Measurements from ENCODE around the gene ABHD2.
A peak's percentile ranks its signal among the peaks of the same experiment; 100 is the strongest.

The ABHD2 gene

DNA sequence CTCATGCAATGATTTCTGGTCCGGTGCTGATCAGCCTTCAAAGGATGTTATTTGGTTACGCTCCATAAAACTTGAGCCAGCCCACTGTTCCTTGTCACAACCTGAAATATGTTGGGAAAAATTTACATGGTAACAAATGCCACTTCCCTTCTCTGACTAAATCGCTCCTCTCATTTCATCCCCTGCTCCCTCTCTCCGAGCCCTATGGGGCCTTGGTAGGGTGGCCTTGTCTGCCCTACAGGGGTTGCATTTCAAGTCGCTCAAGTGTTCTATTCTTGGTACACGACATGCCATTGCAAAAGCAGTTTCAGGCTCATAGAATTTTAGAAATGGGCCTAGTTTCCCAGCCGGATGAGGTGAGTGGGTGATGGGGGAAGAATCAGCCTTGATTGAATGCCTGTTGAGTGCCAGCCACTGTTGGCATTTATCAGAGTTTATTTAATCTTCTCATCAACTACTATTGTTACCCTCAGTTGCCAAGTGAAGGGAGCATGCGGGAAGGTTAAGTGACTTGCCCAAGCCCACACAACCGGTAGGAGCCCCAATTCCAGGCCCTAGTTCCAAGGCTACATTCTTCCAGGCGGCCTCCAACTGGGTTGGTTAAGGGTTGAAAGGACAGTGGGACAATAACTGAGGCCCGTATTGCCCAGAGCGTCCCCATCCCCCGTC is 961 bp upstream of the ABHD2 start:
- peaks cover 9 to 29% of the 10 kb centered on the region in 2 donors for H3K4me1 ChIP-seq (ENCODE audit: control insufficient read depth in 2 of 2, insufficient read depth in 2 of 2, low read length in 2 of 2)

DNA sequence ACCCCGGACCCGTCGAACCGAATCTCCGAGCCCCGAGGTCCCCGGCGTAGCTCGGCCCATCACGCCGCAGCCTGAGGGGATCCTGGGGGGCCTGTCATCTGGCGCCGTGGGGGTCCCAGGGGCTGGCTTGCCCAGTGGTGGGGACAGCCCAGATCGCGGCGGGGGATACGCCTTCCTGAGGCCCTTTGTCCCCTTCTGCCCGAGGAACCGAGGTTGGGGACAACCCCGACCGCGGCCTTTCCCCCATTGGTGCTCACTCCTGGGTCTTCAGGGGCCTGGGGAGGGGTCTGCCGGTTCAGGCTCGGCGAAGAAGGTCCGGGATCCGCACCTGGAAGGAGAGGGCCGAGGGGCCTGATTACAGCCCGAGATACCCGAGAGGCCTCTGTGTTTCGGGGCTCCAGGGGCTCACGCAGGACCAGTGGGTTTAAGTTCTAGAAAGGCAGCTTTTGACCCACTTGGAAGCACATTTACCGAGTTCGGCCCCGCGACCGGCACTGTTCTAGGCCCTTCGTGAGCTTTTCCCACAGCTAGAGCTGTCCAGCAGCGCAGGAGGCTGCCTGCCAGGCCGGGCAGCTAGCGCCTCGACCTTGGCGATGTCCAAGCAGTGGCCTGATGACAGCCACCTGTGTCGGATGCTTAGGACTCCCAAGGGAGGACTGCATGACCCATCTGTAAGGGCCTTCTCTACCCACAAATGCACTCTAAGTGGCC is 504 bp downstream of the ABHD2 start:
- Histone ChIP-seq H3K4me1 (ENCODE audit: control insufficient read depth in 2 of 2, insufficient read depth in 2 of 2, low read length in 2 of 2) (peaks cover 12 to 31% of the 10 kb centered on the region in 2 donors), H3K4me3 (ENCODE audit: low read length in 2 of 2) (peak overlapping the region; percentile 82 to 91), H3K9ac (ENCODE audit: low read depth in 1 of 2, low read length in 2 of 2) (peak overlapping the region; percentile 84 to 94), H3K27me3 (ENCODE audit: control insufficient read depth in 2 of 2, insufficient read depth in 2 of 2, low read length in 2 of 2) (no peaks in the 10 kb centered on the region), H3K27ac (ENCODE audit: low read depth in 2 of 2, low read length in 2 of 2) (peak overlapping the region; percentile 78 to 84), H3K36me3 (ENCODE audit: control insufficient read depth in 2 of 2, insufficient read depth in 2 of 2, low read length in 2 of 2) (no peaks in the 10 kb centered on the region), H3K9me3 (ENCODE audit: control insufficient read depth in 2 of 2, low read length in 2 of 2) (no peaks in the 10 kb centered on the region)

More for the DNA sequence above, 961 bp upstream of the ABHD2 start:
- Histone ChIP-seq H3K9me3 (ENCODE audit: control insufficient read depth in 2 of 2, low read length in 2 of 2) (no peaks in the 10 kb centered on the region), H3K27me3 (ENCODE audit: control insufficient read depth in 2 of 2, insufficient read depth in 2 of 2, low read length in 2 of 2) (no peaks in the 10 kb centered on the region), H3K27ac (ENCODE audit: low read depth in 2 of 2, low read length in 2 of 2) (peak overlapping the region; percentile 84 to 85), H3K4me3 (ENCODE audit: low read length in 2 of 2) (peak overlapping the region; percentile 74 to 86), H3K36me3 (ENCODE audit: control insufficient read depth in 2 of 2, insufficient read depth in 2 of 2, low read length in 2 of 2) (no peaks in the 10 kb centered on the region), H3K9ac (ENCODE audit: low read depth in 1 of 2, low read length in 2 of 2) (peak overlapping the region; percentile 79 to 82)

- H3K4me3 ChIP-seq (ENCODE audit: low read length in 2 of 2): peak overlapping the region; percentile 82 to 91
- no peaks in the 10 kb centered on the region for H3K36me3 ChIP-seq (ENCODE audit: control insufficient read depth in 2 of 2, insufficient read depth in 2 of 2, low read length in 2 of 2)
- peaks cover 18 to 38% of the 10 kb centered on the region in 2 donors for H3K4me1 ChIP-seq (ENCODE audit: control insufficient read depth in 2 of 2, insufficient read depth in 2 of 2, low read length in 2 of 2)
- peak overlapping the region; percentile 41 to 84 for H3K27ac ChIP-seq (ENCODE audit: low read depth in 2 of 2, low read length in 2 of 2)
- no peaks in the 10 kb centered on the region for H3K9me3 ChIP-seq (ENCODE audit: control insufficient read depth in 2 of 2, low read length in 2 of 2)
- H3K27me3 ChIP-seq (ENCODE audit: control insufficient read depth in 2 of 2, insufficient read depth in 2 of 2, low read length in 2 of 2): no peaks in the 10 kb centered on the region
- H3K9ac ChIP-seq (ENCODE audit: low read depth in 1 of 2, low read length in 2 of 2): peak overlapping the region; percentile 84 to 94
Observed at GRCh38 chr15:89089316-89090230, 1.3 kb downstream of the ABHD2 start.

GRCh38 chr15:89090791-89091626 is 2.8 kb downstream of the ABHD2 start:
- H3K4me3 ChIP-seq (ENCODE audit: low read length in 2 of 2): peak overlapping the region; percentile 20 to 63
- H3K9me3 ChIP-seq (ENCODE audit: control insufficient read depth in 2 of 2, low read length in 2 of 2): no peaks in the 10 kb centered on the region
- peak overlapping the region; percentile 14 to 45 for H3K9ac ChIP-seq (ENCODE audit: low read depth in 1 of 2, low read length in 2 of 2)
- no peaks in the 10 kb centered on the region for H3K27me3 ChIP-seq (ENCODE audit: control insufficient read depth in 2 of 2, insufficient read depth in 2 of 2, low read length in 2 of 2)
- no peaks in the 10 kb centered on the region for H3K36me3 ChIP-seq (ENCODE audit: control insufficient read depth in 2 of 2, insufficient read depth in 2 of 2, low read length in 2 of 2)
- peaks cover 18 to 39% of the 10 kb centered on the region in 2 donors for H3K4me1 ChIP-seq (ENCODE audit: control insufficient read depth in 2 of 2, insufficient read depth in 2 of 2, low read length in 2 of 2)
- H3K27ac ChIP-seq (ENCODE audit: low read depth in 2 of 2, low read length in 2 of 2): peak overlapping the region; percentile 63 to 69

- H3K27me3 ChIP-seq (ENCODE audit: control insufficient read depth in 2 of 2, insufficient read depth in 2 of 2, low read length in 2 of 2): no peaks in the 10 kb centered on the region
- peaks cover 18 to 39% of the 10 kb centered on the region in 2 donors for H3K4me1 ChIP-seq (ENCODE audit: control insufficient read depth in 2 of 2, insufficient read depth in 2 of 2, low read length in 2 of 2)
- no peaks in the 10 kb centered on the region for H3K36me3 ChIP-seq (ENCODE audit: control insufficient read depth in 2 of 2, insufficient read depth in 2 of 2, low read length in 2 of 2)
- H3K4me3 ChIP-seq (ENCODE audit: low read length in 2 of 2): peak overlapping the region in 1 of 2 donors; percentile 63
- H3K9ac ChIP-seq (ENCODE audit: low read depth in 1 of 2, low read length in 2 of 2): no peak overlapping the region
- H3K27ac ChIP-seq (ENCODE audit: low read depth in 2 of 2, low read length in 2 of 2): peak overlapping the region; percentile 63 to 69
- no peaks in the 10 kb centered on the region for H3K9me3 ChIP-seq (ENCODE audit: control insufficient read depth in 2 of 2, low read length in 2 of 2)
Observed at GRCh38 chr15:89091627-89092220, 3.5 kb downstream of the ABHD2 start.

DNA sequence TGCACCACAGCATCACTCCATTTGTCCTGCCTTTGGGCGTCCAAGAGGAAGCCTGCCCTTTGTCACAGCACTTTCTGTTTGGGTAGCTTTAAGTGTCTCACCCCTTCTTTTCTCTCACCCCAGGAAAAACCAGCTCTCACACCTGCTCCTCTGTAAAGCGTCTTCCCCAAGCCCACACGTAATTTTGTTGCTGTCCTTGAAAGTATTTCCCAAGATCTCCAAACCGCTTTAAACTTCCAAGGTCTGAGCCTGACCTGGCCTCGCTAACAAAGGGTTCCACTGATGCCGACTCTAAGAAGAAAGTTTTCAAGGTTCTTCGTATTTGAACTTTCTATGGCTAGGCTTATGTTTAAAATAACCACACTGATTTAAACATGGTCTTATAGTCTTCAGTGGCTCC is 5.3 kb downstream of the ABHD2 start:
- Histone ChIP-seq H3K27ac (ENCODE audit: low read depth in 2 of 2, low read length in 2 of 2) (peak overlapping the region; percentile 45 to 57), H3K27me3 (ENCODE audit: control insufficient read depth in 2 of 2, insufficient read depth in 2 of 2, low read length in 2 of 2) (no peaks in the 10 kb centered on the region), H3K4me1 (ENCODE audit: control insufficient read depth in 2 of 2, insufficient read depth in 2 of 2, low read length in 2 of 2) (peaks cover 12 to 33% of the 10 kb centered on the region in 2 donors), H3K9ac (ENCODE audit: low read depth in 1 of 2, low read length in 2 of 2) (no peak overlapping the region), H3K9me3 (ENCODE audit: control insufficient read depth in 2 of 2, low read length in 2 of 2) (no peaks in the 10 kb centered on the region), H3K36me3 (ENCODE audit: control insufficient read depth in 2 of 2, insufficient read depth in 2 of 2, low read length in 2 of 2) (no peaks in the 10 kb centered on the region), H3K4me3 (ENCODE audit: low read length in 2 of 2) (no peak overlapping the region)

GRCh38 chr15:89095073-89095472 is 6.8 kb downstream of the ABHD2 start:
- peak overlapping the region in 1 of 2 donors; percentile 13 for H3K27ac ChIP-seq (ENCODE audit: low read depth in 2 of 2, low read length in 2 of 2)
- H3K4me3 ChIP-seq (ENCODE audit: low read length in 2 of 2): no peak overlapping the region
- no peaks in the 10 kb centered on the region for H3K36me3 ChIP-seq (ENCODE audit: control insufficient read depth in 2 of 2, insufficient read depth in 2 of 2, low read length in 2 of 2)
- H3K4me1 ChIP-seq (ENCODE audit: control insufficient read depth in 2 of 2, insufficient read depth in 2 of 2, low read length in 2 of 2): peaks cover 12 to 20% of the 10 kb centered on the region in 2 donors
- no peak overlapping the region for H3K9ac ChIP-seq (ENCODE audit: low read depth in 1 of 2, low read length in 2 of 2)
- no peaks in the 10 kb centered on the region for H3K9me3 ChIP-seq (ENCODE audit: control insufficient read depth in 2 of 2, low read length in 2 of 2)
- no peaks in the 10 kb centered on the region for H3K27me3 ChIP-seq (ENCODE audit: control insufficient read depth in 2 of 2, insufficient read depth in 2 of 2, low read length in 2 of 2)

- H3K9me3 ChIP-seq (ENCODE audit: control insufficient read depth in 2 of 2, low read length in 2 of 2): no peaks in the 10 kb centered on the region
- peak overlapping the region in 1 of 2 donors; percentile 13 for H3K27ac ChIP-seq (ENCODE audit: low read depth in 2 of 2, low read length in 2 of 2)
- H3K27me3 ChIP-seq (ENCODE audit: control insufficient read depth in 2 of 2, insufficient read depth in 2 of 2, low read length in 2 of 2): no peaks in the 10 kb centered on the region
- H3K4me1 ChIP-seq (ENCODE audit: control insufficient read depth in 2 of 2, insufficient read depth in 2 of 2, low read length in 2 of 2): peaks cover 14 to 18% of the 10 kb centered on the region in 2 donors
- no peak overlapping the region for H3K9ac ChIP-seq (ENCODE audit: low read depth in 1 of 2, low read length in 2 of 2)
- no peaks in the 10 kb centered on the region for H3K36me3 ChIP-seq (ENCODE audit: control insufficient read depth in 2 of 2, insufficient read depth in 2 of 2, low read length in 2 of 2)
- no peak overlapping the region for H3K4me3 ChIP-seq (ENCODE audit: low read length in 2 of 2)
Observed at GRCh38 chr15:89095556-89095955, 7.3 kb downstream of the ABHD2 start.

- H3K27ac ChIP-seq (ENCODE audit: low read depth in 2 of 2, low read length in 2 of 2): no peak overlapping the region
- H3K4me1 ChIP-seq (ENCODE audit: control insufficient read depth in 2 of 2, insufficient read depth in 2 of 2, low read length in 2 of 2): peaks cover 14 to 21% of the 10 kb centered on the region in 2 donors
- no peaks in the 10 kb centered on the region for H3K36me3 ChIP-seq (ENCODE audit: control insufficient read depth in 2 of 2, insufficient read depth in 2 of 2, low read length in 2 of 2)
- H3K27me3 ChIP-seq (ENCODE audit: control insufficient read depth in 2 of 2, insufficient read depth in 2 of 2, low read length in 2 of 2): no peaks in the 10 kb centered on the region
- H3K9ac ChIP-seq (ENCODE audit: low read depth in 1 of 2, low read length in 2 of 2): no peak overlapping the region
- H3K9me3 ChIP-seq (ENCODE audit: control insufficient read depth in 2 of 2, low read length in 2 of 2): no peaks in the 10 kb centered on the region
- H3K4me3 ChIP-seq (ENCODE audit: low read length in 2 of 2): no peak overlapping the region
Observed at GRCh38 chr15:89096664-89097063, 8.4 kb downstream of the ABHD2 start.
